K562 (cell line): ENCODE measurements around the gene LYRM7. TPM values are rescaled to one million over a fixed set of nuclear protein-coding genes. Genes with fewer than 3 reads are reported as not detected.
"Not testable (repeated sequence)": the region's sequence is repeated elsewhere in the genome, so short reads cannot be mapped to it uniquely, and the experiment has no call there.

Source experiments
- ATAC-seq: fragments of 200-7000 bp; cut with Tn5 transposase; 3 replicates; pipeline ENCODE4 v1.9.1; 2020; ENCODE audit warnings: moderate library complexity
- BruUV-seq: library from RNA; stranded (reverse); fragments of 400-500 nt; replicated peaks from 2 replicates; lab custom pipeline; 2021; lab: Mats Ljungman, UMichigan
- CTCF ChIA-PET: fragments of 300-600 bp; formaldehyde crosslinking; extraction: SDS; loops from one replicate; lab custom pipeline; 2021; ENCODE audit warnings: low intra/inter-chr PET ratio; lab: Yijun Ruan, JAX
- POLR2A ChIA-PET: fragments of 300-600, 350-650 bp; sonication (Branson Sonifier 250); formaldehyde crosslinking; extraction: SDS; loops from one replicate; lab custom pipeline; 2021; ENCODE audit warnings: antibody characterized with exemption, inconsistent platforms; lab: Yijun Ruan, JAX
- DNase-seq, 4 experiments: peaks; one replicate each; pipeline versions ENCODE4 v3.0.0 to v3.0.0-alpha.2; 2011 to 2018; ENCODE audit warnings: low spot score in 3 of 4, mixed read lengths in 3 of 4; ENCODE audit errors: extremely low read depth in 1 of 4
- FAIRE-seq: peaks from 2 replicates; lab custom pipeline; 2011; peaks lifted over from hg19 to GRCh38; lab: Jason Lieb, UNC
- H2AFZ ChIP-seq: 2 replicates; pipeline ENCODE4 v1.6.0; 2011; ENCODE audit warnings: low read depth, low read length, control low read depth, inconsistent platforms
- H3K27ac ChIP-seq: fragments of 200-600 bp; 3 replicates; pipeline ENCODE4 v1.8.0; 2011; ENCODE audit warnings: low read depth, mild to moderate bottlenecking, control low read depth, inconsistent platforms, low read length, moderate library complexity, mixed read lengths; ENCODE audit errors: extremely low read depth
- H3K27me3 ChIP-seq, 2 experiments: fragments of 300-600 bp in 1 of 2; 2 replicates in 1 of 2; 3 replicates in 1 of 2; pipeline versions ENCODE4 v1.6.0 to v1.8.0; 2011; ENCODE audit warnings: inconsistent platforms in 2 of 2, low read length in 2 of 2, mild to moderate bottlenecking in 1 of 2, mixed read lengths in 1 of 2, moderate library complexity in 1 of 2; ENCODE audit not compliant: control insufficient read depth in 2 of 2, insufficient read depth in 2 of 2
- H3K36me3 ChIP-seq: fragments of 300-600 bp; 3 replicates; pipeline ENCODE4 v1.8.0; 2011; ENCODE audit warnings: mild to moderate bottlenecking, low read length, inconsistent platforms; ENCODE audit not compliant: control insufficient read depth, insufficient read depth
- H3K4me1 ChIP-seq, 2 experiments: fragments of 200-600 bp in 1 of 2; replicated peaks in 1 of 2; 2 replicates in 1 of 2; 3 replicates in 1 of 2; pipeline versions ENCODE4 v1.5.1 to v1.8.0; 2011; ENCODE audit warnings: inconsistent platforms in 2 of 2, low read length in 2 of 2, mild to moderate bottlenecking in 1 of 2, mixed read lengths in 1 of 2, moderate library complexity in 1 of 2; ENCODE audit not compliant: control insufficient read depth in 2 of 2, insufficient read depth in 2 of 2
- H3K4me2 ChIP-seq: 2 replicates; pipeline ENCODE4 v1.6.1; 2011; ENCODE audit warnings: low read length, control low read depth, inconsistent platforms, mixed read lengths; ENCODE audit not compliant: insufficient read depth
- H3K4me3 ChIP-seq: fragments of 200-600 bp; sonication (generic), shearing (Covaris generic); 2 replicates; pipeline ENCODE4 v1.5.1; 2016; ENCODE audit warnings: control low read depth, inconsistent platforms
- H3K79me2 ChIP-seq: fragments of 200-600 bp; 3 replicates; pipeline ENCODE4 v1.8.0; 2011; ENCODE audit warnings: low read length, inconsistent platforms; ENCODE audit not compliant: control insufficient read depth, insufficient read depth
- H3K9ac ChIP-seq, 2 experiments: 2 replicates each; pipeline versions ENCODE4 v1.6.0 to v1.6.1; 2011; ENCODE audit warnings: low read depth in 2 of 2, low read length in 2 of 2, control low read depth in 1 of 2, inconsistent platforms in 1 of 2, mild to moderate bottlenecking in 1 of 2, mixed read lengths in 1 of 2; ENCODE audit not compliant: insufficient read depth in 1 of 2
- H3K9me1 ChIP-seq: one replicate; pipeline ENCODE4 v1.6.0; 2011; ENCODE audit warnings: inconsistent platforms, mild to moderate bottlenecking, low read length, moderate library complexity; ENCODE audit not compliant: control insufficient read depth, insufficient read depth
- H3K9me3 ChIP-seq: replicated peaks from 2 replicates; pipeline ENCODE4 v1.5.1; 2011; ENCODE audit warnings: low read depth, low read length, inconsistent platforms; ENCODE audit not compliant: control insufficient read depth, insufficient read depth
- H4K20me1 ChIP-seq: replicated peaks from 2 replicates; pipeline ENCODE4 v1.6.1; 2011; ENCODE audit warnings: low read length, inconsistent platforms, mixed read lengths; ENCODE audit not compliant: control insufficient read depth, insufficient read depth
- BDP1 ChIP-seq: IDR thresholded peaks from 3 replicates; pipeline ENCODE4 v1.6.1; 2011; ENCODE audit not compliant: insufficient read length, insufficient read depth
- ELF2 ChIP-seq: fragments of 250-450 bp; sonication (Bioruptor Pico); IDR thresholded peaks from 2 replicates; pipeline ENCODE4 v1.5.0; 2021; ENCODE audit warnings: mild to moderate bottlenecking
- ESRRB ChIP-seq: fragments of 250-450 bp; sonication (Bioruptor Pico); IDR thresholded peaks from 2 replicates; pipeline ENCODE4 v1.5.0; 2020; ENCODE audit warnings: mild to moderate bottlenecking, moderate library complexity, borderline replicate concordance
- ETV5 ChIP-seq: sonication (generic); formaldehyde crosslinking; IDR thresholded peaks from 2 replicates; pipeline ENCODE4 v1.4.0; 2020; ENCODE audit warnings: low read depth, mild to moderate bottlenecking, missing genetic modification reagents
- FOXA3 ChIP-seq, 2 experiments: fragments of 450-650 bp in 1 of 2; sonication (generic) in 1 of 2; formaldehyde crosslinking; IDR thresholded peaks in 1 of 2; conservative IDR thresholded peaks in 1 of 2; 2 replicates each; pipeline versions ENCODE4 v1.4.0 to v1.8.0; 2020 to 2022; ENCODE audit warnings: mild to moderate bottlenecking in 2 of 2, missing genetic modification reagents in 1 of 2
- FOXK2 ChIP-seq, 2 experiments: fragments of 450-650 bp; IDR thresholded peaks in 1 of 2; conservative IDR thresholded peaks in 1 of 2; 2 replicates each; pipeline ENCODE4 v1.6.1; 2016; ENCODE audit warnings: low read depth in 2 of 2, mild to moderate bottlenecking in 1 of 2
- PBX2 ChIP-seq, 2 experiments: IDR thresholded peaks in 1 of 2; conservative IDR thresholded peaks in 1 of 2; 2 replicates each; pipeline ENCODE4 v1.6.1; 2016; ENCODE audit warnings: low read depth in 2 of 2, mild to moderate bottlenecking in 1 of 2, missing compliant biosample characterization in 1 of 2, missing genetic modification characterization in 1 of 2, moderate library complexity in 1 of 2
- TRIM24 ChIP-seq, 2 experiments: fragments of 450-650 bp; IDR thresholded peaks; 2 replicates each; pipeline ENCODE4 v1.6.1; 2016
- YY1 ChIP-seq, 3 experiments: IDR thresholded peaks; 2 replicates each; pipeline ENCODE4 v1.6.1; 2011; ENCODE audit warnings: low read length in 2 of 3, mild to moderate bottlenecking in 2 of 3, moderate library complexity in 2 of 3, borderline replicate concordance in 1 of 3, control low read depth in 1 of 3, low read depth in 1 of 3; ENCODE audit not compliant: insufficient read depth in 3 of 3, insufficient replicate concordance in 2 of 3, control insufficient read depth in 1 of 3, insufficient read length in 1 of 3; ENCODE audit errors: extremely low read depth in 1 of 3
- ZNF740 ChIP-seq, 3 experiments: fragments of 200-800 bp in 1 of 3; sonication (Bioruptor generic) in 1 of 3; sonication (generic) in 1 of 3; formaldehyde crosslinking in 1 of 3; IDR thresholded peaks; 2 replicates each; pipeline versions ENCODE4 v1.6.1 to v1.8.0; 2016 to 2022; ENCODE audit warnings: mild to moderate bottlenecking in 2 of 3, missing compliant biosample characterization in 2 of 3, missing genetic modification characterization in 2 of 3, missing genetic modification reagents in 1 of 3
- WGBS: fragments of 100-300 bp; shearing (Covaris generic); methylation state at CpG from one replicate; pipeline ENCODE4 v1.1.6; 2016; ENCODE audit warnings: low coverage, mixed read lengths; ENCODE audit not compliant: insufficient coverage; ENCODE audit errors: missing lambda C conversion rate; 5-methylcytosine and 5-hydroxymethylcytosine counted together
- in situ Hi-C: fragments of 300-500 bp; cut with MboI; formaldehyde crosslinking; loops from 4 replicates; pipeline ENCODE4 v1.15.0; 2018; ENCODE audit warnings: inconsistent platforms, mixed read lengths
- intact Hi-C: fragments of 100-400 bp; cut with micrococcal nuclease; formaldehyde crosslinking; loops from 2 replicates; pipeline ENCODE4 v1.14.2; 2022
- polyA plus RNA-seq, 8 experiments: library from polyadenylated mRNA; depleted of rRNA in 4 of 8; stranded (reverse) in 5 of 8; unstranded in 3 of 8; fragments of >200 nt; fragmentation: Nextera tagmentation in 2 of 8; fragmentation: Illumina TruSeq in 1 of 8; extraction: Ambion mirVana in 2 of 8; extraction: Trizol in 1 of 8; gene quantifications; 2 replicates each; pipeline versions ENCODE4 v1.2.1 to v1.2.3, GENCODE V29; 2011 to 2014; ENCODE audit warnings: inconsistent platforms in 1 of 8, missing spikeins in 1 of 8
- total RNA-seq, 7 experiments: library from RNA; depleted of rRNA in 6 of 7; stranded (reverse); fragments of >200 nt in 6 of 7; fragmentation: Illumina TruSeq in 2 of 7; extraction: Trizol in 2 of 7; gene quantifications; 2 replicates each; pipeline versions ENCODE4 v1.2.1 to v1.2.3, GENCODE V29; 2011 to 2021; ENCODE audit warnings: low replicate concordance in 1 of 7

LYRM7 gene
- total and polyA plus RNA-seq, 9 of the 15 experiments (the other 6 are each of a cell fraction or from before 2014, with no cell fraction given): 16.2 to 70.1 (median 33.3) TPM

- WGBS: 8% methylated on average over 5 of the region's 5 CpGs
- H3K4me1 ChIP-seq, H3K9me3 ChIP-seq, CTCF ChIA-PET, H3K79me2 ChIP-seq, H3K36me3 ChIP-seq, H3K27ac ChIP-seq, FAIRE-seq, H3K9ac ChIP-seq, H3K27me3 ChIP-seq, H3K9me1 ChIP-seq, intact Hi-C loops, BruUV-seq, H4K20me1 ChIP-seq: not testable (repeated sequence)
- H3K4me2 ChIP-seq: peak overlapping the region; percentile 68
- peak overlapping the region; percentile 83; the same call in 1 of the 2 replicates for H2AFZ ChIP-seq
- ATAC-seq: peak; percentile 58
- TF ChIP-seq FOXK2 (conservative IDR thresholded peaks at IDR 0.05 in 1 of 2, IDR thresholded peaks at IDR 0.05 in 1 of 2; ENCODE audit: low read depth in 2 of 2): peak; percentile 36 to 62; a peak in 2 of 4 replicates
- TF ChIP-seq YY1 (IDR thresholded peaks at IDR 0.05; ENCODE audit: borderline replicate concordance in 1 of 3, control insufficient read depth in 1 of 3, extremely low read depth in 1 of 3, insufficient read depth in 3 of 3, insufficient read length in 1 of 3, insufficient replicate concordance in 2 of 3, low read depth in 1 of 3, low read length in 2 of 3): peak in 1 of 3 experiments; percentile 31
- peak in 1 of 2 experiments; percentile 60; a peak in 1 of 4 replicates for TF ChIP-seq FOXA3 (CRISPR knock-in tag; conservative IDR thresholded peaks at IDR 0.05 in 1 of 2, IDR thresholded peaks at IDR 0.05 in 1 of 2)
- TF ChIP-seq, all 486 proteins: peak for 3; not testable (repeated sequence) for 483
- in situ Hi-C loops, POLR2A ChIA-PET, H3K4me3 ChIP-seq: not testable (repeated sequence)
- peak in 1 of 4 experiments; percentile 21 for DNase-seq
Measured at GRCh38 chr5:131138406-131138805, 32.3 kb upstream of the LYRM7 start.

- Histone ChIP-seq H3K4me3 (no peak overlapping the region), H3K79me2 (no peaks in the 10 kb centered on the region), H3K27me3 (no peaks in the 10 kb centered on the region), H3K27ac (no peak overlapping the region), H3K9ac (no peak overlapping the region), H3K36me3 (no peaks in the 10 kb centered on the region), H3K4me2 (no peak overlapping the region), H2AFZ (no peak overlapping the region), H3K9me3 (peaks cover 4% of the 10 kb centered on the region), H4K20me1 (no peaks in the 10 kb centered on the region), H3K4me1 (no peaks in the 10 kb centered on the region; a peak in 1 of 5 replicates), H3K9me1 (no peaks in the 10 kb centered on the region)
- no peak for FAIRE-seq
- ChIA-PET POLR2A (no interaction called here), CTCF (no interaction called here)
- in situ Hi-C loops: no loop called here
- ATAC-seq: peak; percentile 84
- WGBS: 48% methylated on average over 2 of the region's 2 CpGs
- intact Hi-C loops: no loop called here
- BruUV-seq: no TSS peak
- DNase-seq: no peak
- TF ChIP-seq ZNF740 (CRISPR knock-in tag; IDR thresholded peaks at IDR 0.05) (no peak), ZNF740 (tag; IDR thresholded peaks at IDR 0.05) (no peak), ELF2 (CRISPR knock-in tag) (no peak), ETV5 (CRISPR knock-in tag) (no peak), ESRRB (CRISPR knock-in tag) (no peak), BDP1 (no peak), TRIM24 (IDR thresholded peaks at IDR 0.05) (peak; percentile 17 to 31; a peak in 1 of 4 replicates), PBX2 (CRISPR knock-in tag; IDR thresholded peaks at IDR 0.05; ENCODE audit: low read depth) (no peak), PBX2 (tag; conservative IDR thresholded peaks at IDR 0.05; ENCODE audit: low read depth) (no peak)
Measured at GRCh38 chr5:131139321-131139720, 31.4 kb upstream of the LYRM7 start.
